Right lobe of liver (tissue), 6 donors: ENCODE results near the gene C1QTNF3. TPM values are rescaled to one million over a fixed set of nuclear protein-coding genes. Genes with fewer than 3 reads are reported as not detected.

ENCODE experiments used
- ATAC-seq, 4 donors: fragments of 200-7000 bp; cut with Tn5 transposase; one replicate each; pipeline ENCODE4 v1.9.1; 2020; ENCODE audit warnings: mild to moderate bottlenecking in 4 of 4, moderate library complexity in 4 of 4
- DNase-seq, 3 donors: peaks; one replicate each; pipeline ENCODE4 v3.0.0-alpha.2; 2020
- H3K27ac ChIP-seq, 3 donors: fragments of 200-600 bp; one replicate each; pipeline ENCODE4 v1.8.0; 2022
- H3K27me3 ChIP-seq, 2 donors: fragments of 200-600 bp; one replicate each; pipeline ENCODE4 v1.8.0; 2022
- H3K36me3 ChIP-seq, 4 donors: fragments of 200-600 bp; sonication (generic) in 1 of 4; one replicate each; pipeline versions ENCODE4 v1.5.1 to v1.8.0; 2017 to 2022; ENCODE audit warnings: control low read depth in 1 of 4
- H3K4me1 ChIP-seq, 4 donors: fragments of 200-600 bp; sonication (generic) in 1 of 4; one replicate each; pipeline versions ENCODE4 v1.5.1 to v1.8.0; 2017 to 2022; ENCODE audit warnings: control low read depth in 1 of 4
- H3K4me3 ChIP-seq, 3 donors: fragments of 200-600 bp; one replicate each; pipeline ENCODE4 v1.8.0; 2022
- H3K9me3 ChIP-seq, 4 donors: fragments of 200-600 bp; sonication (generic) in 1 of 4; one replicate each; pipeline versions ENCODE4 v1.5.1 to v1.8.0; 2017 to 2022; ENCODE audit warnings: control low read depth in 1 of 4
- CTCF ChIP-seq, 4 donors: fragments of 200-600 bp in 3 of 4; fragments of 450-650 bp in 1 of 4; IDR thresholded peaks; one replicate each; pipeline versions ENCODE4 v1.5.1 to v1.8.0; 2016 to 2022; ENCODE audit warnings: antibody characterized with exemption in 4 of 4, mild to moderate bottlenecking in 2 of 4
- POLR2A ChIP-seq: fragments of 450-650 bp; IDR thresholded peaks from one replicate; pipeline ENCODE4 v1.6.1; 2017; ENCODE audit warnings: antibody characterized with exemption, mild to moderate bottlenecking
- WGBS: methylation state at CpG from one replicate; pipeline ENCODE4 v1.1.6; 2018; ENCODE audit warnings: low coverage, low lambda C conversion rate; ENCODE audit not compliant: insufficient coverage; ENCODE audit errors: missing lambda C conversion rate; 5-methylcytosine and 5-hydroxymethylcytosine counted together
- intact Hi-C, 2 donors: fragments of 100-400 bp; cut with DNase I; formaldehyde crosslinking; loops; one replicate each; pipeline versions ENCODE4 v1.11.2 to v1.14.1; 2022
- total RNA-seq, 6 experiments: library from RNA; depleted of rRNA in 2 of 6; stranded (reverse); fragments of >200 nt in 2 of 6; fragmentation: NEBNext Ultra II Directional in 3 of 6; extraction: Animal tissue kit (Norgen Biotek cat#: 25700) in 3 of 6; gene quantifications; one replicate each; pipeline versions ENCODE4 v1.1.0 to v1.2.4, GENCODE V29; 2016 to 2023
- donor health status: DM: no; HTN: yes; CAD: no.
- donor health status: DM: no; HTN: no; CAD: no.
- donor health status: DM: no; HTN: no; CAD: no.
- donor health status: DM: no; HTN: yes; CAD: no.
- donor health status: DM: no; HTN: yes; CAD: no.

The C1QTNF3 gene
- total RNA-seq, 6 experiments from 2014 or later = 1.5 to 7.7 (median 3.1) TPM

DNA sequence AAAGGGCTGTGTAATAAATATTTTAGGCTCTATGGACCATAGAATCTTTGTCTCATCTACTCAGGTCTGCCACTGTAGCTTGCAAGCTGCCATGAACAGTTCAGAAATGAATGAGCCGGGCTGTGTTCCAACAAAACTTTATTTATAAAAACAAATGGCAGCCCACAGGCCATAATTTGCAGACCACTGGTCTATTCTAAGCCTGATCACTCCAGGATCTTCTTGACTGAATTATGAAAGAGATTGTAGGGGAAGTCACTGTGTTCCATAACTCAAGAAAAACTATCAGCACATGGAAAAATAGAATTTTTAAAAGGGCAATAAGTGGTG, 11.4 kb upstream of the C1QTNF3 start:
- Histone ChIP-seq H3K36me3 (no peaks in the 10 kb centered on the region), H3K4me1 (peaks cover 0 to 21% (median 7%) of the 10 kb centered on the region in 4 donors), H3K4me3 (no peak overlapping the region), H3K9me3 (no peaks in the 10 kb centered on the region), H3K27me3 (no peaks in the 10 kb centered on the region), H3K27ac (no peak overlapping the region)
- intact Hi-C loops = no loop called here
- ATAC-seq (no peak), DNase-seq (no peak)
- TF ChIP-seq CTCF (IDR thresholded peaks at IDR 0.05) = no peak
- no peak for TF ChIP-seq POLR2A
- 100% methylated on average over 1 of the region's 1 CpG for WGBS

- Histone ChIP-seq H3K9me3 (no peaks in the 10 kb centered on the region), H3K4me3 (no peak overlapping the region), H3K27me3 (no peaks in the 10 kb centered on the region), H3K36me3 (no peaks in the 10 kb centered on the region), H3K27ac (no peak overlapping the region), H3K4me1 (peaks cover 0 to 15% (median 5%) of the 10 kb centered on the region in 4 donors)
- WGBS = 92% methylated on average over 5 of the region's 5 CpGs
- intact Hi-C loops = no loop called here
- no peak for TF ChIP-seq CTCF (IDR thresholded peaks at IDR 0.05)
- no peak for TF ChIP-seq POLR2A
- DNase-seq (no peak), ATAC-seq (no peak)
These were observed 10.8 kb upstream of the C1QTNF3 start for GRCh38 chr5:34053571-34054399.

GRCh38 chr5:34053133-34053532, 10.1 kb upstream of the C1QTNF3 start:
- H3K36me3 ChIP-seq = no peaks in the 10 kb centered on the region
- no peaks in the 10 kb centered on the region for H3K9me3 ChIP-seq
- intact Hi-C loops = no loop called here
- H3K27me3 ChIP-seq = no peaks in the 10 kb centered on the region
- no peak for DNase-seq
- H3K4me1 ChIP-seq = peaks cover 0 to 10% (median 2%) of the 10 kb centered on the region in 4 donors
- H3K4me3 ChIP-seq = no peak overlapping the region
- ATAC-seq = no peak
- TF ChIP-seq CTCF (IDR thresholded peaks at IDR 0.05) (no peak), POLR2A (no peak)
- H3K27ac ChIP-seq = no peak overlapping the region
- 50% methylated on average over 2 of the region's 2 CpGs for WGBS

GRCh38 chr5:34051374-34051980, 8.5 kb upstream of the C1QTNF3 start:
- no peak for TF ChIP-seq CTCF (IDR thresholded peaks at IDR 0.05)
- TF ChIP-seq POLR2A = no peak
- intact Hi-C loops = no loop called here
- H3K36me3 ChIP-seq = no peaks in the 10 kb centered on the region
- H3K27ac ChIP-seq = no peak overlapping the region
- ATAC-seq (no peak), DNase-seq (no peak)
- H3K4me3 ChIP-seq = no peak overlapping the region
- H3K4me1 ChIP-seq = peaks cover 0 to 3% (median 0%) of the 10 kb centered on the region in 4 donors
- H3K9me3 ChIP-seq = no peaks in the 10 kb centered on the region
- WGBS = 90% methylated on average over 2 of the region's 4 CpGs
- H3K27me3 ChIP-seq = no peaks in the 10 kb centered on the region
